Common myeloid progenitor, CD34-positive (primary cell): ENCODE measurements around the gene PTH2.

Experiments used
- CTCF ChIA-PET: fragments of 350-600 bp; sonication (Branson Sonifier 250); formaldehyde crosslinking; loops from one replicate; lab custom pipeline; 2021; ENCODE audit warnings: antibody characterized with exemption; lab: Charles Lee
- POLR2A ChIA-PET: fragments of 350-600 bp; sonication (Branson Sonifier 250); formaldehyde crosslinking; loops from one replicate; lab custom pipeline; 2021; ENCODE audit warnings: antibody characterized with exemption; lab: Charles Lee
- DNase-seq, 3 donors: peaks; one replicate each; pipeline versions ENCODE4 v3.0.0 to v3.0.0-alpha.2; 2013
- H3K27ac ChIP-seq, 2 experiments: 1 replicate in 1 of 2; 2 replicates in 1 of 2; pipeline ENCODE4 v1.7.0; 2013; ENCODE audit warnings: inconsistent platforms in 2 of 2, low read length in 2 of 2, mild to moderate bottlenecking in 2 of 2, low read depth in 1 of 2, moderate library complexity in 1 of 2; ENCODE audit not compliant: severe bottlenecking in 2 of 2, insufficient read depth in 1 of 2, poor library complexity in 1 of 2
- H3K27me3 ChIP-seq, 5 experiments: replicated peaks in 2 of 5; 1 replicate in 3 of 5; 2 replicates in 2 of 5; pipeline versions ENCODE4 v1.6.1 to v1.7.0; 2013; ENCODE audit warnings: low read length in 4 of 5, mild to moderate bottlenecking in 2 of 5, moderate library complexity in 2 of 5, inconsistent platforms in 1 of 5; ENCODE audit not compliant: insufficient read depth in 5 of 5, control insufficient read depth in 4 of 5
- H3K36me3 ChIP-seq, 4 experiments: 1 replicate in 2 of 4; 2 replicates in 2 of 4; pipeline versions ENCODE4 v1.6.1 to v1.7.0; 2013; ENCODE audit warnings: low read length in 3 of 4, control low read depth in 1 of 4, mild to moderate bottlenecking in 1 of 4; ENCODE audit not compliant: control insufficient read depth in 4 of 4, insufficient read depth in 4 of 4
- H3K4me1 ChIP-seq, 4 experiments: 1 replicate in 3 of 4; 2 replicates in 1 of 4; pipeline versions ENCODE4 v1.6.1 to v1.7.1; 2013; ENCODE audit warnings: low read length in 3 of 4, mild to moderate bottlenecking in 3 of 4, control low read depth in 1 of 4, inconsistent platforms in 1 of 4, moderate library complexity in 1 of 4; ENCODE audit not compliant: control insufficient read depth in 4 of 4, insufficient read depth in 4 of 4; ENCODE audit errors: control extremely low read depth in 1 of 4
- H3K4me3 ChIP-seq, 7 experiments: 1 replicate in 4 of 7; 2 replicates in 3 of 7; pipeline versions ENCODE4 v1.5.1 to v1.7.0; 2013; ENCODE audit warnings: mild to moderate bottlenecking in 7 of 7, low read length in 6 of 7, moderate library complexity in 6 of 7, inconsistent platforms in 2 of 7, low read depth in 2 of 7, control low read depth in 1 of 7; ENCODE audit not compliant: insufficient read depth in 4 of 7, control insufficient read depth in 1 of 7; ENCODE audit errors: extremely low read depth in 1 of 7
- H3K9me3 ChIP-seq, 5 experiments: 1 replicate in 4 of 5; 2 replicates in 1 of 5; pipeline versions ENCODE4 v1.6.1 to v1.7.1; 2013; ENCODE audit warnings: low read length in 4 of 5, mild to moderate bottlenecking in 2 of 5, inconsistent platforms in 1 of 5, low read depth in 1 of 5, moderate library complexity in 1 of 5; ENCODE audit not compliant: control insufficient read depth in 4 of 5, insufficient read depth in 2 of 5; ENCODE audit errors: control extremely low read depth in 1 of 5
- WGBS: methylation state at CpG from one replicate; pipeline ENCODE4 v1.1.5; 2013; ENCODE audit not compliant: insufficient coverage; 5-methylcytosine and 5-hydroxymethylcytosine counted together

PTH2 gene

GRCh38 chr19:49421878-49422202 lies 1.4 kb downstream of the PTH2 start:
- Histone ChIP-seq H3K9me3 (no peaks in the 10 kb centered on the region), H3K4me1 (peaks cover 0 to 47% (median 42%) of the 10 kb centered on the region in 4 experiments), H3K4me3 (no peak overlapping the region), H3K27ac (no peak overlapping the region), H3K36me3 (no peaks in the 10 kb centered on the region), H3K27me3 (peaks cover 5 to 76% (median 49%) of the 10 kb centered on the region in 5 experiments)
- POLR2A ChIA-PET = no interaction called here
- CTCF ChIA-PET = interaction anchor here (0.9 to 1.2 kb wide), 2 partner anchors 9 to 10 kb away, joined by 3 read pairs; no protein-coding TSS in a partner anchor
- WGBS = 23% methylated on average over 2 of the region's 3 CpGs
- DNase-seq = no peak

- Histone ChIP-seq H3K36me3 (no peaks in the 10 kb centered on the region), H3K27ac (no peak overlapping the region), H3K4me1 (peaks cover 0 to 44% (median 39%) of the 10 kb centered on the region in 4 experiments), H3K9me3 (no peaks in the 10 kb centered on the region), H3K4me3 (peak overlapping the region in 3 of 7 experiments; percentile 11 to 36 (median 19)), H3K27me3 (peaks cover 5 to 70% (median 44%) of the 10 kb centered on the region in 5 experiments)
- ChIA-PET CTCF (interaction anchor here (0.9 to 1.2 kb wide), 3 partner anchors 9 to 29 kb away, joined by 3 read pairs; no protein-coding TSS in a partner anchor), POLR2A (interaction anchor here (0.6 to 0.7 kb wide), 2 partner anchors 25 to 153 kb away, joined by 3 to 4 read pairs; no protein-coding TSS in a partner anchor)
- 9% methylated on average over 45 of the region's 48 CpGs for WGBS
- peak; percentile 52 to 65 (median 63) for DNase-seq
These were observed 2.0 kb downstream of the PTH2 start for GRCh38 chr19:49421039-49421877.

DNA sequence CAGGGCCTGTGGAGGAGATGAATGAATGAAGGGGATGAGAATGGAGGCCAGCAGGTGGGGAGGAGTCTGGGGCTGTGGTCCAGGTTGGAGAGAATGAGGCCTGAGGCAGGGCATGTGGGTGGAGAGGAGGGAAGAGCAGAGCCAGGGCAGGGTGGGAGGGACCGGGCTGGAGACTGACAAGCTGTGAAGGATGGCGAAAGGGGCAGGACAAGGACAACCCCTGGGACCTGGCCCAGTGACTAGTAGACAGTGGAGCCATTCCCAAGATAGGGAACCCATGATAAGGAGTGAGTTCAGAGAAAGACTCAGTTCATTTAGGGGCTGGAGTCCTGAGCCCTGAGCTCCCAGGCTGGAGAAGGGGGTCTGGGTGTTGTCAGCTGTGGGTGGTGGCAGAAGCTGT lies 3.0 kb downstream of the PTH2 start:
- Histone ChIP-seq H3K4me3 (no peak overlapping the region), H3K36me3 (no peaks in the 10 kb centered on the region), H3K27me3 (peaks cover 5 to 60% (median 34%) of the 10 kb centered on the region in 5 experiments), H3K27ac (no peak overlapping the region), H3K9me3 (no peaks in the 10 kb centered on the region), H3K4me1 (peaks cover 0 to 41% (median 38%) of the 10 kb centered on the region in 4 experiments)
- POLR2A ChIA-PET = no interaction called here
- no peak for DNase-seq
- CTCF ChIA-PET = interaction anchor here (1.7 to 2.6 kb wide), 2 partner anchors 9 to 14 kb away, joined by 8 to 9 read pairs; no protein-coding TSS in a partner anchor
- 100% methylated on average over 2 of the region's 2 CpGs for WGBS

- POLR2A ChIA-PET = no interaction called here
- Histone ChIP-seq H3K4me3 (no peak overlapping the region), H3K9me3 (no peaks in the 10 kb centered on the region), H3K36me3 (no peaks in the 10 kb centered on the region), H3K27me3 (peaks cover 5 to 51% (median 33%) of the 10 kb centered on the region in 5 experiments), H3K4me1 (peaks cover 0 to 46% (median 38%) of the 10 kb centered on the region in 4 experiments), H3K27ac (no peak overlapping the region)
- DNase-seq = no peak
- WGBS = 100% methylated on average over 1 of the region's 2 CpGs
- CTCF ChIA-PET = interaction anchor here (1.7 to 2.6 kb wide), 3 partner anchors 10 to 15 kb away, joined by 6 to 9 read pairs (median 8); no protein-coding TSS in a partner anchor
These were observed 4.1 kb downstream of the PTH2 start for GRCh38 chr19:49419173-49419572.

- Histone ChIP-seq H3K9me3 (no peaks in the 10 kb centered on the region), H3K4me1 (peaks cover 0 to 49% (median 34%) of the 10 kb centered on the region in 4 experiments), H3K4me3 (no peak overlapping the region), H3K36me3 (no peaks in the 10 kb centered on the region), H3K27ac (no peak overlapping the region), H3K27me3 (peaks cover 5 to 45% (median 28%) of the 10 kb centered on the region in 5 experiments)
- no peak for DNase-seq
- 100% methylated on average over 3 of the region's 5 CpGs for WGBS
- ChIA-PET CTCF (interaction anchor here (1.4 to 2.6 kb wide), 4 partner anchors 10 to 15 kb away, joined by 4 to 9 read pairs (median 7); no protein-coding TSS in a partner anchor), POLR2A (no interaction called here)
These were observed 4.7 kb downstream of the PTH2 start for GRCh38 chr19:49418511-49418910.

- Histone ChIP-seq H3K27ac (no peak overlapping the region), H3K4me3 (no peak overlapping the region), H3K4me1 (peaks cover 0 to 42% (median 26%) of the 10 kb centered on the region in 4 experiments), H3K9me3 (no peaks in the 10 kb centered on the region), H3K36me3 (no peaks in the 10 kb centered on the region), H3K27me3 (peaks cover 5 to 33% (median 24%) of the 10 kb centered on the region in 5 experiments)
- CTCF ChIA-PET = interaction anchor here (1.0 to 1.4 kb wide), 4 partner anchors 8 to 28 kb away, joined by 3 to 6 read pairs (median 4); partner anchors contain the start of gene GFY
- 96% methylated on average over 6 of the region's 7 CpGs for WGBS
- no peak for DNase-seq
- POLR2A ChIA-PET = no interaction called here
These were observed 6.2 kb downstream of the PTH2 start for GRCh38 chr19:49417088-49417487.
